Posterior vena cava (tissue), 2 donors: Measurements from ENCODE around the gene MORC1. TPM values are rescaled to one million over a fixed set of nuclear protein-coding genes. Genes with fewer than 3 reads are reported as not detected.
"Not testable (repeated sequence)": the region's sequence is repeated elsewhere in the genome, so short reads cannot be mapped to it uniquely, and the experiment has no call there.

Experiments
- DNase-seq: peaks from one replicate; pipeline ENCODE4 v3.0.0-alpha.2; 2020; ENCODE audit warnings: low spot score
- intact Hi-C, 2 donors: fragments of 100-400 bp; cut with DNase I; formaldehyde crosslinking; loops; one replicate each; pipeline versions ENCODE4 v1.14.1 to v1.14.2; 2022 to 2023
- long read RNA-seq, 2 donors: library from polyadenylated mRNA; unstranded; transcript quantifications; one replicate each; pipeline ENCODE4 v2.0.0, GENCODE V29; 2020 to 2021
- total RNA-seq, 2 donors: library from RNA; stranded (reverse); fragmentation: NEBNext Ultra II Directional; extraction: Animal tissue kit (Norgen Biotek cat#: 25700); gene quantifications; one replicate each; pipeline ENCODE4 v1.2.1, GENCODE V29; 2021
- donor health status: DM: yes; HTN: yes; CAD: no.
- donor health status: DM: yes; HTN: yes; CAD: no.

Gene MORC1, protein sequence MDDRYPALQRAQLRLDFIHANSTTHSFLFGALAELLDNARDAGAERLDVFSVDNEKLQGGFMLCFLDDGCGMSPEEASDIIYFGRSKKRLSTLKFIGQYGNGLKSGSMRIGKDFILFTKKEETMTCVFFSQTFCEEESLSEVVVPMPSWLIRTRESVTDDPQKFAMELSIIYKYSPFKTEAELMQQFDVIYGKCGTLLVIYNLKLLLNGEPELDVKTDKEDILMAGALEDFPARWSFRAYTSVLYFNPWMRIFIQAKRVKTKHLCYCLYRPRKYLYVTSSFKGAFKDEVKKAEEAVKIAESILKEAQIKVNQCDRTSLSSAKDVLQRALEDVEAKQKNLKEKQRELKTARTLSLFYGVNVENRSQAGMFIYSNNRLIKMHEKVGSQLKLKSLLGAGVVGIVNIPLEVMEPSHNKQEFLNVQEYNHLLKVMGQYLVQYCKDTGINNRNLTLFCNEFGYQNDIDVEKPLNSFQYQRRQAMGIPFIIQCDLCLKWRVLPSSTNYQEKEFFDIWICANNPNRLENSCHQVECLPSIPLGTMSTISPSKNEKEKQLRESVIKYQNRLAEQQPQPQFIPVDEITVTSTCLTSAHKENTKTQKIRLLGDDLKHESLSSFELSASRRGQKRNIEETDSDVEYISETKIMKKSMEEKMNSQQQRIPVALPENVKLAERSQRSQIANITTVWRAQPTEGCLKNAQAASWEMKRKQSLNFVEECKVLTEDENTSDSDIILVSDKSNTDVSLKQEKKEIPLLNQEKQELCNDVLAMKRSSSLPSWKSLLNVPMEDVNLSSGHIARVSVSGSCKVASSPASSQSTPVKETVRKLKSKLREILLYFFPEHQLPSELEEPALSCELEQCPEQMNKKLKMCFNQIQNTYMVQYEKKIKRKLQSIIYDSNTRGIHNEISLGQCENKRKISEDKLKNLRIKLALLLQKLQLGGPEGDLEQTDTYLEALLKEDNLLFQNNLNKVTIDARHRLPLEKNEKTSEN
- not detected for total RNA-seq
- long read RNA-seq, donor 1 = 0 reads
- long read RNA-seq, donor 2 = 0 reads

GRCh38 chr3:109117939-109118338 is at the start of gene MORC1:
MORC1 (minus strand) TSS chr3:109118134; CDS start chr3:109118059, 75 bp downstream.
- no peak for DNase-seq
- intact Hi-C loops = no loop called here

GRCh38 chr3:109165905-109166304 is 48.0 kb upstream of the MORC1 start:
- no peak for DNase-seq
- intact Hi-C loops = loop anchor here in 1 of 2 donors (10.0 kb wide), 1 partner anchor 1729 kb away; no protein-coding TSS in a partner anchor

- intact Hi-C loops = loop anchor here in 1 of 2 donors (10.0 kb wide), 1 partner anchor 1733 kb away; no protein-coding TSS in a partner anchor
- no peak for DNase-seq
Observed at GRCh38 chr3:109161487-109162123, 43.7 kb upstream of the MORC1 start.

- intact Hi-C loops = no loop called here
- no peak for DNase-seq
Observed at GRCh38 chr3:109155828-109156227, 37.9 kb upstream of the MORC1 start.

GRCh38 chr3:109154979-109155378 is 37.0 kb upstream of the MORC1 start:
- intact Hi-C loops = no loop called here
- no peak for DNase-seq

GRCh38 chr3:109152320-109152719 is 34.4 kb upstream of the MORC1 start:
- intact Hi-C loops = no loop called here
- no peak for DNase-seq

- intact Hi-C loops = no loop called here
Observed at GRCh38 chr3:109149078-109149477, 31.1 kb upstream of the MORC1 start.

GRCh38 chr3:109143646-109144045 is 25.7 kb upstream of the MORC1 start:
- no peak for DNase-seq
- intact Hi-C loops = no loop called here

More at GRCh38 chr3:109149078-109149477, 31.1 kb upstream of the MORC1 start:
- no peak for DNase-seq

DNA sequence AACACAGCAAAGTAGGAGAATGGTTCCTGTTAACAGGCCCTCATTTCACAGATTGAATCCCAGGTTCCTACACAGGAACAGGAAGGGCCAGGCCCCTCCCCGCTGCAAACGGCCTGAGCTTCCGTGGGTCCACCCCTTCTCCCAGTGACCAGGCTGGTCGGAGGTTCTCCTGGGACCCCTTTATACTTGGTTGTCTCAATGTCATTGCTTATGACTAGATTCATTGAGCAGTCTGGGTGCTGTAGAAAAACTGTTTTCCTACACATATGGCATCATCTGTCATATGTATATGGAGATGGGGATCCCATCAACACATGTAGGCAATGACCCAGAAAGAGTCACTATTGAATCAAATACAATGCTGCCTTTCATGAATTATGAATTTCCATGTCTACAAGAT is 22.4 kb upstream of the MORC1 start:
- intact Hi-C loops = no loop called here
- no peak for DNase-seq

DNA sequence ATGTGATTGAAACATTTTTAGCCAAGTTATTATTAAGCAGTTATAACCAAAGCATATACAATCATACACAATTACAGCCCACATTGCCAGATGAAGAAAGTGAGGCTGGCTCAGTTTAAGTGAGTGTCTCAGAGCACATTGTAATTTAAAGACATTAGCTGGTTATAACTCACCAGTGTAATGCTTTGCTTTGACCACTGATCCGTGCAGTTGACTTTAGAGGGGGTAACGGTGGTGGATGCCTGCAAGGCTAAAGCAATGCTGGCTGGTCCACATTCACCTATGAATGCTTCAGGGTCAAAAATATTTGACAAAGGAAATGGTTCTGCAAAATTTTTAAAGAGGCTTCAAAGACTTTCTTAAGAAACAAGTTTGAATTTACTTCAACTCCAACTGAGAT is 19.8 kb upstream of the MORC1 start:
- intact Hi-C loops = no loop called here
- DNase-seq = no peak

DNA sequence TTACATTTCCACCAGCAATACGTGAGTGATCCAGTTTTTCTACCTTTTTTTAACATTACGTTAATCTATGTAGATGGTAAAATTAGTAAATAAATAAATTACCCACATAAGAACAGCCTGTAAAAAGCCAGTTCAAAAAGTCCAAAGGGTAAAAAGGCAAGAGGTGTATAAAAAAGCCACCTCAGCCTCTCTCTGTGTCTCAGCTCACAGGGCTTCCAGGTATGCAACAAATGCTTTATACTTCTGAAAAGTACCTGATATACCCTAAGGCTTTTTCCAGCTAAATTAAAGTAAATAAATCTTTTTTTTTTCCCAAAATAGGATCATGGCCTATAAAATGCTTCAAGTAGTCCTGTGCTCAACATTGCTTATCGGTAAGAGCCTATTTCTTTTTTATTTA is 18.6 kb upstream of the MORC1 start, which contains the start of gene C3orf85:
Gene C3orf85 (plus strand): TSS at position 197 of the 400 bp plus-strand sequence. CDS start 129 bp downstream, at position 326.
- intact Hi-C loops = no loop called here
- no peak for DNase-seq

DNA sequence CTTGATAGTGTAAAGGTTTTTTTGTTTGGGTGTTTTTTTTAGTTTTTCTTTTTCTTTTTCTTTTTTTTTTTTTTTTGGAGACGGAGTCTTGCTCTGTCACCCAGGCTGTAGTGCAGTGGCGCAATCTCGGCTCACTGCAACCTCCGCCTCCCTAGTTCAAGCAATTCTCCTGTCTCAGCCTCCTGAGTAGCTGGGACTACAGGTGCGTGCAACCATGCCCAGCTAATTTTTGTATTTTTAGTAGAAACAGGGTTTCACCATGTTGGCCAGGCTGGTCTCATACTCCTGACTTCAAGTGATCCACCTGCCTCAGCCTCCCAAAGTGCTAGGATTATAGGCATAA is 15.5 kb upstream of the MORC1 start:
- intact Hi-C loops = not testable (repeated sequence)

DNA sequence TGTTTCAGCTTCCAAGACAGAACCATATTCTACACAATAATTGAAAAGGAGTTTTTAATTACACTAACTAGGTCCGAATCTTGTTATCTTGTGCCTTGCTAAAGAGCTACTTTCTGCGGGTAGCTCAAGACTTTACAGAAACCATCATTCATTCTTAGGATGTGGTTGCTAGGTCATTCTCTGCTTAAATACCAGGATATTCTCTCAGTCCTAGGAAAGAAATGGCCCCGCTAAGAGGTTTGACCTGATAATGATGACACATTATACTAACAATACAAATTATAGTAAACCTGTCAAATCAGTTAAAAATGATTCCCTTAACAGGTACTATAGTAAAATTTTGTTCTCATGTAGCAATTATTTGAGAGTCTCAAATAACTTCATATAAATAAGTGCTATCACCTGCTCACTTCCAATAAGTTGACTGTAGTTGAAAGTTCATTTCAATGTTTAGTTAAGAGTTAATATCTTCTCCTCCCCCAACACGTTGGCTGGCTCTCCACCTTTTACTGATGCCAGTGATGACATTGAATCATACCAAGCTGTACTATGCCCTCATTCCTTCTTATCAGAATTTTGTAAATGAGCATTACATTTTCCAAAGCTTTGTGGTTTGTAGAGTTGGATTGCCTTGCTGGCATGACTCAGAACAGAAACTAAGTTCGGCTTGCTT is 15.0 kb upstream of the MORC1 start:
- intact Hi-C loops = no loop called here
- DNase-seq = no peak

More for the DNA sequence above, 15.5 kb upstream of the MORC1 start:
- DNase-seq = not testable (repeated sequence)

DNA sequence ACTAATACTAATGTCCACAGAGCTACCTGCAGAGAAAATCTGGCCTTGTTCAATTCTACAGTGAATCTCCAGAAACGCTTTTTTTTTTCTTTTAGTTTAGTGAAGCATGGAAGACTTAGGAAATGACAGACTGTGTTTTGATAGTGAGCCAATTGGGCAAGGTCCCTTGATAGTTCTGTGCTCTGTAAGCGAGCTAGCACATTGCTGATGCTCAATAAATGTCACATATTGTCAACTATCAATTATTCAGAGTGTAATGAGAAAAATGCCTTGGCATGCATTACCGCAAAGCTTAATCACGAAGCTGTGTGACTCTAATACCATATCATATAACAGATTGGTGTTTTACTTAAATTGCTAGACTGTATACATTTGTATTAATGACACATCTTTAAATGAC is 13.3 kb upstream of the MORC1 start:
- no peak for DNase-seq
- intact Hi-C loops = no loop called here

DNA sequence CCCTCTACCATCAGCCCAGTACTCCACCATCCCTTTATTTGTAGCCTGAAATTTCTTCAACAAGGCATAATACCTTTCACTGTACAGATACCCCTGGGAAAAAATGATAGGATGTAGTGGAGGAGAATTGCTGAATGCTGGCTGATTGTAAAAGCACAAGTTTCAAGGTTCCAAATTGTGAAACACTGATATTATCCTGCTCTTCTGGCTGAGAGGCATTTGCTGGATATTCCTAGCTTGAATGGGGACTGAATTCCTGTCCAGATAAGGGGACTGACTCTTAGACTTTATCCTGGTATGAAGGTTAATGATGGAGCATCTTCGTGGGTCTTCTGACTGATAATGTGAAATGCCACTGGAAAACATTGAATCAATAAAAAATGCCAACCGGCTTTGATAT is 9.6 kb upstream of the MORC1 start:
- intact Hi-C loops = no loop called here
- DNase-seq = no peak

GRCh38 chr3:109125902-109126301 is 8.0 kb upstream of the MORC1 start:
- DNase-seq = no peak
- intact Hi-C loops = no loop called here

GRCh38 chr3:109122690-109123089 is 4.8 kb upstream of the MORC1 start:
- intact Hi-C loops = no loop called here
- no peak for DNase-seq

DNA sequence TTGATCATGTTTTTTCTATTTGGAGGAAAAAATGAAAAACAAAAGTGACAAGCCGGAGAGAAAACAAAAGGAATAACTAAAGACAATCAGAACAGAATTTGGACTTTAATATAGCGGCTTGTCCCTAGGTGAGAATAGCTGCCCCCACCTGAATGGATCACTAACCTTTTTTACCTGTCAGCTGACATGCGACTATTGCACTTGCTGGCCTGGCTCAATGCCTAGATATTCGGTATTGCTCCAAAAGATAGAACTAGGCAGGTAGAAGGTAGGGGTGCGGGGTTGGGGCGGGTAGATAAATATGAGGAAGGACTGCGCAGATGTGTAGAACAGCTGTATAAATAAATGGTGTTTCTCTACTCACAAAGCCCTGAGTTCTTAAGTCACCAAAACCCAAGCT is 650 bp upstream of the MORC1 start:
- DNase-seq = no peak
- intact Hi-C loops = no loop called here

GRCh38 chr3:109116031-109116430 is 1.9 kb downstream of the MORC1 start:
- DNase-seq = no peak
- intact Hi-C loops = no loop called here
